H4 (cell line): ENCODE measurements around the gene CEBPG. TPM values are rescaled to one million over a fixed set of nuclear protein-coding genes. Genes with fewer than 3 reads are reported as not detected.

Experiments
- DNase-seq: peaks from one replicate; pipeline ENCODE4 v3.0.0-alpha.2; 2015; ENCODE audit warnings: low spot score
- total RNA-seq: library from RNA; depleted of rRNA; stranded (reverse); fragments of >200 nt; shearing (Covaris generic); gene quantifications from 2 replicates; pipeline ENCODE4 v1.2.3, GENCODE V29; 2014

The CEBPG gene
- total RNA-seq, 1 experiment from 2014 or later: 36.4 TPM

DNA sequence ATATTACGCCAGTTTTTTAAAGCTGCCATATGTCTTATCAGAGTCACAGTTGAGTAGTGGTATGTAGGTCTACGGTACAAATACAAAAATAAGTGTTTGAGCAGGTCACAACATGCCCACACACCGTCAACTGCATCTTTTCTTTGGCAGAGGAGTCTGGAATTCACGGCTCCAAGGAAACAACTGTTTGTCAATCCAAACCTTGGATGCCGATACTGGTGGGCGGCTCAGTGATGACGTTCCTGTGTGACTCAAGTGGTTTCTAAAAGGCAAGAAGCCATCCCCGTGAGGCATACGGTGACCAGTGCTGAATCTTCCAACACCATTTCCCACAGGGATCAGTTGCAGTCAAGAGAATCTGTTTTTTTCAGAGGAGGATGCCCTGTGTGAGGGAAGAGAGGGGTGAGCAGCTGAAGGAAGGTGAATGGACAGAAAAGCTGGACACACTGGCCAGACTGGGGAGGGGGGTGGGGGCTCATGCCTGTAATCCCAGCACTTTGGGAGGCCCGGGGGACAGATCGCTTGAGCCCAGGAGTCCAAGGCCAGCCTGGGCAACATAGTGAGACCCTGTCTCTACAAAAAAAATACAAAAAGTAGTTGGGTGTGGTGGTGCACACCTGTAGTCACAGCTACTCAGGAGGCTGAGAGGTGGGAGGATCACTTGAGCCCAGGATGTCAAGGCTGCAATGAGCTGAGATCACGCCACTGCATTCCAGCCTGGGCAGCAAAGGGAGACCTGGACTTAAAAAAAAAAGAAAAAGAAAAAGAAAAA, 22.8 kb upstream of the CEBPG start:
- DNase-seq: peak; percentile 25

DNA sequence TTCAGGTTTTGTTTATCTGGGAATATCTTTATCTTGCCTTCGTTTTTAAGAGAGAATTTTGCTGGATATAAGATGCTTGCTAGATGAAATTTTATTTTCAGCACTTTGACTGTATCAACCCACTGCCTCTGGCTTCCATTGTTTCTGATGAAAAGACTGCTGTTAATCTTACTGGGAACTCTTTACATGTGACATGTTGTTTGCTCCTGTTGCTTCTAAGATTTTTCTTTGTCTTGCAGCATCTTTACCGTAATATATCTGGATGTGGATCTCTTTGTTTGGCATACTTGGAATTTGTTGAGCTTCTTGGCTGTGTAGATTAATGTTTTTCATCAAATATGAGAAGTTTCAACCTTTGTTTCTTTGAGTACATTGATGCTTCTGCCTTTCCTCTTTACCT, 18.0 kb upstream of the CEBPG start:
- no peak for DNase-seq

GRCh38 chr19:33357556-33357955, 16.0 kb upstream of the CEBPG start:
- DNase-seq: no peak

DNA sequence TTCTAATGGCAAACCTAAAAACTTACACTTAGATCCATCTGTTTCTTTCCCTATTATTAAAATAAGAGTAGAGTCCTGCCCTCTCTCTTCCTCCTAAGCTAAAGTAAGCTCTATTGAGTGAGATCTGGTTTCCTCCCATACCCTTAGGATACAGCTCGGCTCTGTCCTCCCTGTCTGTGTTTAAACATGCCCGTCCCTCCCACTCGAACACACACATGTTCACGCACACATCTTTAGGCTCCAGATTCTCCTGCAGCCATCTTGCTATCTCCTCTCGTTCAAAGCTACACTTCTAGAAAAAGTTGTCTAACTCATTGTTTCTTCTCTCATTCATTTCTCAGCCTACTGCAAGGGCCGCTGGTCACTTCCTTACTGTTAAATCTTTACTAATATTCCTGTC, 15.1 kb upstream of the CEBPG start:
- DNase-seq: no peak

DNA sequence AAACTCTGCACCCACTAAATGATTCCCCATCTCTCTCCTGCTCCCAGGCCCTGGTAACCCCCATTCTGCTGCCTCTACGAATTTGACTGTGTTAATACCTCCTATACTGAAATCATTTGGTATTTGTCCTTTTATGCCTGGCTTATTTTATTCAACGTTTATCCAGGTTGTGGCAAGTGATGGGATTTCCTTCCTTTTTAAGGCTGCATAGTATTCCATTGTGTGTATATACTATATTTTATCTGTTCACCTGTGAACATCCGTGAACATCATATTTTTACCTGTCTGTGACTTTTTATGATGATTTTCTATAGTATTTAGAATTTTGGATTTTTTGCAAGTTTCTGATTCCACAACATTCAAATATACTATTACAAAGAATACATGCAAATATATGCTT, 13.9 kb upstream of the CEBPG start:
- DNase-seq: no peak

GRCh38 chr19:33362508-33363228, 10.8 kb upstream of the CEBPG start:
- no peak for DNase-seq

GRCh38 chr19:33363476-33363875, 10.0 kb upstream of the CEBPG start:
- no peak for DNase-seq

DNA sequence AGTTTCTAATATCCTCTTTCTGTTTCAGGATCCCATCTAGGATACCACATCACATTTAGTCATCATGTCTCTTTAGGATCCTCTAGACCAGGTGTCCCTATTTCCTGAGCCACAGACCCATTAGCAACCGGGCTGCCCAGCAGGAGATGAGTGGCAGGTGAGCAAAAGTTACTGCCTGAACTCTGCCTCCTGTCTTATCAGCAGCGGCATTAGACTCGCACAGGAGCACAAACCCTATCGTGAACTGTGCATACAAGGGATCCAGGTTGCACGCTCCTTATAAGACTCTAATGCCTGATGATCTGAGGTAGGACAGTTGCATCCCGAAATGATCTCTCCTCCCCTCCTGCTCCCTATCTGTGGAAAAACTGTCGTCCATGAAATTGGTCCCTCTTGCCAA, 7.8 kb upstream of the CEBPG start:
- DNase-seq: no peak

GRCh38 chr19:33366127-33366526, 7.4 kb upstream of the CEBPG start:
- no peak for DNase-seq

DNA sequence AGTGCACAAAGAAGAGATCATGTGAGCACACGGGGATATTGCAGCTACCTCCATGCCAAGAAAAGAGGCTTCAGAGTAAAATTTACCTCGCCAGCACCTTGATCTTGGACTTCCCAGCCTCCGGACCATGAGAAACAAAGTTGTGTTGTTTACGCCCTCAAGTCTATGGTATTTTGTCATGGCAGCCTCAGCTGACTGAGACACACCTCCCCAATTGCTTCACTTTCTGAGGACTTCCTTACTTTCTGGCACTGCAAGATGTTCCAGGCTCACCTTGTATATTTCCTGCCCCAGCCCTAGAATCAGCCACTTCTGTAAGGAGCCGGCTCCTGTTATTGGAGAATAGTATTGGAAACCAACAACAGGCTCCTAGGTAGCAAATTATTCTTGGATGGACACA, 6.6 kb upstream of the CEBPG start:
- no peak for DNase-seq

DNA sequence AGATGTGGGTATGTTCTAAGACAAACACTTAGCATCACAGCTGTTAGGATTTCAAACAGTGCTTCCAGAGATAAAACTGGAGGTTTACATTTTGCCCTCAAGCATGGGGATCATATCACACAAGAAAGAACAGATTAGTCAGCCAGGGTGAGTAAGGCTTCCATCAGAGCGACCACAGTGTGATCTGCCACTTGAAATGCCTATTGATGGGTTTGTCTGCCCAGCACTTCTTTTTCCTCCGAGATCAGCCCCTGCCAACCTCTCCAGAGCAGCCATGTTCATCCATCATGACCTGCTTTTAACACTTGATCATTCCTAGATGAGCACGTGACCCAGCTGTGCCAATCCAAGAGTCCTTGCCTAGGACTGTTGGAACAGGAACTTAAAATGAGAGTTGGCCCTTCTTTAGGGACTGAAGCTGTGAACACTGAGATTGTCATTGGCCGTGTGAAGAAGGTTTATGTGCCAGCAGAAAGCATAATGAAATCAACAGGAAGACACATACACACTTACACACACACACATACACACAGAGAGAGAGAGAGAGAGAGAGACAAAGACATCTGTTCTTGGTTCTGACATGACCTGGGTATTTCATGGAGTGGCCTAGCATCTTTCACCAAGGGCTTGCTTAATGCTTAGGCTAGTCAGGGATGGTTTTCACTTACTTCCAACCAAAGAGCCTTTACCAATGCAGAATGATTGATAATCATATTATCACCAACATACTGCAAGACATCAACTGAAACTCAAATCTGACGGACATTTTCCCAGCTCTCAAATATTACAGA, 5.2 kb upstream of the CEBPG start:
- no peak for DNase-seq

DNA sequence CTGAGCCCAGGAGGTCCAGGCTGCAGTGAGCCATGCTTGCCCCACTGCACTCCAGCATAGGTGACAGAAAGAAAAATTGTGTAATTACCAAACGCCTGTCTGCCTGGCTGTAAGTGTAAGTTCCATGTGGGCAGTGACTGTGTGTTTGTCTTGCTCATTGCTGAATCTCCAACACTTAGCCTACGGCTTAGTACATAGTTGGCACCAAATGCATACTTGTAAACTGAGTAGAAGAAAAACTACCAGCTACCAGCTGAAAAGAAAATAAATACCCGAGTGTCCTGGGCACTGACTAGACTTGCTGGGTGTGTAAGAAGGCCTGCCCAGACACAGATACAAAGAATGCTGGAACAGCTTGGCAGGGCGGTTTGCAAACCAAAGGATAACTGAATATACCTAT, 2.7 kb upstream of the CEBPG start:
- DNase-seq: no peak

DNA sequence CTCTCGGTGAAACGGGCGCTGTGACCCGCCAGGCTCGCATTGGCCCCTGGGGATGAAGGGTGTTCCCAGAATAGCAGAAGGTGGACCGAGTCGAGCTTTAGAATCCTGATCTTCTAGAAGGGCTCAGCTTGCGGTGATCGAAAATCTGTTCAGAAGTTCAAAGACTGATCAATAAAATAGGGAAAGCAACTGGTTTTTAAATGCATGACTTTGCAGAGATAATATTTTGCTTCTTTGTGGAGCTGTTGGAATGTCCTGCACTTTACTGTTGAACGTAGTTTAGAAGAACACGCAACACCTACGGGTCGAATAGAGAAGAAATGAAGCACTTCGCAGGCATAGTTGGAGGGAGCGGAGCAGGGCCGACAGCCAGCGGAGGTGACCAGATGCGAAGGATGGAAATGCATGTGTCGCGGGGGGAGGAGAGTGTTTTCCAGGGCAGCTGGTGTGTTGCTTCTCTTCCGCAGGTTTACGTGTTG, 766 bp downstream of the CEBPG start:
- DNase-seq: no peak

- no peak for DNase-seq
These were observed 1.8 kb downstream of the CEBPG start for GRCh38 chr19:33375156-33375836.

DNA sequence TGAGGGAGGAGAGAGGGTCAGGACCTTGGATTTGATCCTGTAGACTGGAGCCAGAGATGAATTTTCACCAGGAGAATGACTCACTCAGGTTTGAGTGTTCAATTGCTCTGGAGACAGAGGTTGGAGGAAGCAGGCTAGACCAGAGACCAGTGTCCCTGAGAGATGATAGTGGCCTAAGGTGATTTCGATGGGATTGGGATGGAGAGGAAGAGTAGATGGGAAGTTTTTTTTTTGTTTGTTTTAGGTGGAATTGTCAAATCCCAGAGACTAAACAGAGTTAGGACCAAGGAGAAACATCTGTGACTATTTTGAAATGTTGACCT, 2.3 kb downstream of the CEBPG start:
- DNase-seq: no peak

- peak; percentile 59 for DNase-seq
These were observed 2.9 kb downstream of the CEBPG start for GRCh38 chr19:33376423-33376822.

DNA sequence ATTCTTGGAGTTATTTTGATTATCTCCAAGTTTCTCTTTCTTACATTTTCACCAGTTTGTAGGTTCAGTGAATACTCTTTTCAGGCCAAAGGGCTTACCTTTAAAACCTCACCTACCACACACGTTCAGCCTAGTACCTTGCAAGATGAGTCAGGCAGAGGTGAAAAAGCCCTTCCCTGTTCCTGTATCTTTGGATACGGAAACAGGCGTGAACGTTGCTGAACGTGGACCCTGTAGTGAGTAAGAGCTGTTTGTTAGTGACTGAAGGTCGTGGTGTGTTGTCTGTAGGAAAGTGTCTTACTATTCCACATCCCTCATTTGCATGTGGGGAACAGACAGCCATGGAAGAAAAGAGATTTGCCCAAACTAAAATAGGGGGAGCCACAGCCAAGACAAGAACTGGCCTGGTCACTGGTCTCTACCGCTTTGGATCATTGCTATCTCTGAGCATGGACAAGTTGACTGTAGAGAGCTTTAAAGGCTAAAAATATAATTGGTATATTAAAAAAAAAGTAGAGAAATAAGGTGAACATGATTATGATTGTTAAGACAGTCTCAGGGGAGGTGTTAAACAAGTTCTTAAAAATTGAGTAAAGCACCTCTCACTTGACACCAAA, 3.5 kb downstream of the CEBPG start:
- no peak for DNase-seq

DNA sequence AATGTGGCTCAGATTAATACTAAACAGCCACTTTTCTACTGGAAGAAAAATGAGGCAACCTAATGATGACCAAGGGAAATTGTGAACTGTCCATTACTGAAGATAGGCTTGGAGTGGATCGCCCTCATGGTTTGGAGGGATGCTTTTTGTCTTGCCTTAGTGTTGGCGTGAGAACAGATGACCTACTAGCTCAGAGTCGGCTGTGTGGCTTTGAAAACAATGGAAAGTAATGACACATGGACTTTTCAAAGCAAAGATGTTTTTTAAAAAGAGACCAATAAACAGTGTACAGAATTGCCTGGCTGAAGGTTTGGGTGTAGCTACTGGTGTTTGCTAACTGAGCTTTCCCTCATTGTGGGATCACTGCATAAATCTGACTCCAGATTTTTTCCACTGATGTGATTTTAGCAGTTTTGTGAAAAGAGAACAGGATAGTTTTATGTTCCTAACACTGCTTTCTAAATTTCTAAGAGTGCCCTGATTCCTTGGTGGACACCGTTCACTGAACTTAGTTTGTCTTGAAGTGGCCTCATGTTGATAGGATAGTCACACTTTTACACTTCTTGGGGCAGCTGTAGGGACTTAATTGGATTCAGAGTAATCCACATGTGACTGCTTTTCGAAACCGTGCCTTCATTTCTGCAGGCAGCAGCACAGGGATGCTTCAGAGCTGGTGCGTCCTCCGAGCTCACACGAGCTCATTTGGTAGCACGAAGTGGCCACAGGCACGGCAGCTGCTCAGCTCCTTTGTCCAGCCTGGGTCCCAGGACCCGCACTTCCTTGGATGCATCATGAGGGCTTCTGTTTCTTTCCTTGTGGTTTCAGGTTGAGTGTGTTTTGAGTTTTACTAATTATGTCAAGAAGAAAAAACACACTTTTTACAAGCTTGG, 4.3 kb downstream of the CEBPG start:
- DNase-seq: no peak

DNA sequence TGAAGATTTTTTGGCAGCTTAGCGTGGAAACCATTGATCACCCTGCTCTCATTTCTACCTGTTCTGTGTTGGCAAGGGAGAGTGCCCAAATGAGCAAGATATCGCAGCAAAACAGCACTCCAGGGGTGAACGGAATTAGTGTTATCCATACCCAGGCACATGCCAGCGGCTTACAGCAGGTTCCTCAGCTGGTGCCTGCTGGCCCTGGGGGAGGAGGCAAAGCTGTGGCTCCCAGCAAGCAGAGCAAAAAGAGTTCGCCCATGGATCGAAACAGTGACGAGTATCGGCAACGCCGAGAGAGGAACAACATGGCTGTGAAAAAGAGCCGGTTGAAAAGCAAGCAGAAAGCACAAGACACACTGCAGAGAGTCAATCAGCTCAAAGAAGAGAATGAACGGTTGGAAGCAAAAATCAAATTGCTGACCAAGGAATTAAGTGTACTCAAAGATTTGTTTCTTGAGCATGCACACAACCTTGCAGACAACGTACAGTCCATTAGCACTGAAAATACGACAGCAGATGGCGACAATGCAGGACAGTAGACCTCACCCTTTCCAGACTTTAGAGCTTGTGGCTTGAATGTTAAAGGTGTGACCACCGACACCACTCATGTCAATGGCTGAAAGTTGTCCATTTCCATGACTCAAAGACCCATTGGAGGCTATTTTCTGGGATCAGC, 5.8 kb downstream of the CEBPG start:
- DNase-seq: no peak

DNA sequence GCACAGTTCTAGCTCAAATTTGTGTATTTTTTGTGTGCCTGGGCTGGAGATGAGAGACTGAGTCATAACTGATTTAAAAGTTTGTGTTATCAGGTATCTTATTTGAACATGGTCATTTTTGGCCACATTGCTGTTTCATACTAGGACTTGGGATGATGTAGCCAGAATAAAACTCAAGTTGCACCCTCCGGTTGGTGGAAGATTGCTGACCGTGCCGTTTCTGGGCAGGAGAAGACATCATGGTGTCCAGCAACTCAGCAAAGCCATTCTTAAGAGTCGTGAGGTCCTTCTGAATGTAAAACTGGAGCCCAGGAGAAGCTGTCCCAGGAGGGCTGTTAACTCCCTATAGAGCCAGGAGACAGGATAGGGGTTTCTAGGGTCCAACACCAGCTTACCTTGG, 7.6 kb downstream of the CEBPG start:
- DNase-seq: no peak
